SK-N-SH (cell line): ENCODE measurements around the gene LSM7.

ENCODE experiments used
- EP300 ChIP-seq, 2 experiments: IDR thresholded peaks; 2 replicates each; pipeline versions ENCODE4 v1.4.0 to v1.6.1; 2012; ENCODE audit warnings: borderline replicate concordance in 1 of 2, low read depth in 1 of 2, low read length in 1 of 2
- EZH2phosphoT487 ChIP-seq: fragments of 200-600 bp; sonication (generic); IDR thresholded peaks from 2 replicates; pipeline ENCODE4 v1.6.1; 2017; ENCODE audit warnings: low read depth, mixed run types, mild to moderate bottlenecking, antibody characterized with exemption, moderate library complexity, borderline replicate concordance
- IRF3 ChIP-seq: fragments of 150-350 bp; IDR thresholded peaks from 2 replicates; pipeline ENCODE4 v1.6.1; 2016; ENCODE audit warnings: mild to moderate bottlenecking, low read depth, low read length
- MAX ChIP-seq: IDR thresholded peaks from 2 replicates; pipeline ENCODE4 v1.4.0; 2012; ENCODE audit warnings: low read depth
- TEAD4 ChIP-seq: IDR thresholded peaks from 2 replicates; pipeline ENCODE4 v1.4.0; 2012; ENCODE audit warnings: mild to moderate bottlenecking, borderline replicate concordance; ENCODE audit not compliant: insufficient read depth
- TF ChIP-seq, protein P1 (sequence below): fragments of 200-600 bp; sonication (generic); IDR thresholded peaks from 2 replicates; pipeline ENCODE4 v1.6.1; 2017; ENCODE audit warnings: antibody characterized with exemption, mild to moderate bottlenecking, moderate library complexity

GRCh38 chr19:2344381-2344870 lies 16.0 kb upstream of the LSM7 start:
- no peak for TF ChIP-seq IRF3
- TF ChIP-seq TEAD4, result no peak
- TF ChIP-seq, protein P1, sequence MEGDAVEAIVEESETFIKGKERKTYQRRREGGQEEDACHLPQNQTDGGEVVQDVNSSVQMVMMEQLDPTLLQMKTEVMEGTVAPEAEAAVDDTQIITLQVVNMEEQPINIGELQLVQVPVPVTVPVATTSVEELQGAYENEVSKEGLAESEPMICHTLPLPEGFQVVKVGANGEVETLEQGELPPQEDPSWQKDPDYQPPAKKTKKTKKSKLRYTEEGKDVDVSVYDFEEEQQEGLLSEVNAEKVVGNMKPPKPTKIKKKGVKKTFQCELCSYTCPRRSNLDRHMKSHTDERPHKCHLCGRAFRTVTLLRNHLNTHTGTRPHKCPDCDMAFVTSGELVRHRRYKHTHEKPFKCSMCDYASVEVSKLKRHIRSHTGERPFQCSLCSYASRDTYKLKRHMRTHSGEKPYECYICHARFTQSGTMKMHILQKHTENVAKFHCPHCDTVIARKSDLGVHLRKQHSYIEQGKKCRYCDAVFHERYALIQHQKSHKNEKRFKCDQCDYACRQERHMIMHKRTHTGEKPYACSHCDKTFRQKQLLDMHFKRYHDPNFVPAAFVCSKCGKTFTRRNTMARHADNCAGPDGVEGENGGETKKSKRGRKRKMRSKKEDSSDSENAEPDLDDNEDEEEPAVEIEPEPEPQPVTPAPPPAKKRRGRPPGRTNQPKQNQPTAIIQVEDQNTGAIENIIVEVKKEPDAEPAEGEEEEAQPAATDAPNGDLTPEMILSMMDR, result no peak
- no peak for TF ChIP-seq EP300 (IDR thresholded peaks at IDR 0.05; ENCODE audit: borderline replicate concordance in 1 of 2, low read depth in 1 of 2, low read length in 1 of 2)
- no peak for TF ChIP-seq EZH2phosphoT487
- TF ChIP-seq MAX, result no peak
